SK-N-SH treated with all-trans-retinoic acid at 6 μM for 48 hours (cell line): ENCODE measurements around the gene DENND2A.

Source experiments
- ATAC-seq: fragments of 200-7000 bp; cut with Tn5 transposase; 3 replicates; pipeline ENCODE4 v1.9.1; 2020; ENCODE audit warnings: mild to moderate bottlenecking, moderate library complexity
- ARNTL ChIP-seq: fragments of 450-650 bp; formaldehyde crosslinking; IDR thresholded peaks from 2 replicates; pipeline ENCODE4 v1.5.0; 2020; ENCODE audit warnings: low read depth, mild to moderate bottlenecking, moderate library complexity, borderline replicate concordance
- BACH2 ChIP-seq: fragments of 250-450 bp; sonication (Bioruptor Pico); IDR thresholded peaks from 2 replicates; pipeline ENCODE4 v1.9.0; 2021; ENCODE audit warnings: mild to moderate bottlenecking, borderline replicate concordance
- CREB5 ChIP-seq: fragments of 250-450 bp; sonication (Bioruptor Pico); IDR thresholded peaks from 2 replicates; pipeline ENCODE4 v1.5.1; 2020; ENCODE audit warnings: low read depth, mild to moderate bottlenecking, moderate library complexity
- CSDC2 ChIP-seq: fragments of 250-450 bp; sonication (Bioruptor Pico); IDR thresholded peaks from 2 replicates; pipeline ENCODE4 v1.5.0; 2020; ENCODE audit warnings: mild to moderate bottlenecking, moderate library complexity
- ESRRG ChIP-seq: fragments of 250-450 bp; sonication (Bioruptor Pico); IDR thresholded peaks from 2 replicates; pipeline ENCODE4 v1.6.1; 2021; ENCODE audit warnings: mild to moderate bottlenecking
- GLIS3 ChIP-seq: fragments of 250-450 bp; sonication (Bioruptor Pico); IDR thresholded peaks from 2 replicates; pipeline ENCODE4 v1.5.0; 2020; ENCODE audit warnings: mild to moderate bottlenecking, moderate library complexity
- OSR1 ChIP-seq: fragments of 250-450 bp; sonication (Bioruptor Pico); IDR thresholded peaks from 2 replicates; pipeline ENCODE4 v1.8.0; 2022; ENCODE audit warnings: moderate library complexity, mild to moderate bottlenecking, inconsistent platforms
- PATZ1 ChIP-seq: fragments of 250-450 bp; sonication (Bioruptor Pico); IDR thresholded peaks from 2 replicates; pipeline ENCODE4 v1.8.0; 2020; ENCODE audit warnings: mild to moderate bottlenecking, moderate library complexity, borderline replicate concordance
- POU6F1 ChIP-seq: fragments of 250-450 bp; sonication (Bioruptor Pico); IDR thresholded peaks from 2 replicates; pipeline ENCODE4 v1.8.0; 2021; ENCODE audit warnings: low read depth, mild to moderate bottlenecking, moderate library complexity, borderline replicate concordance
- SNAI2 ChIP-seq: fragments of 250-450 bp; sonication (Bioruptor Pico); IDR thresholded peaks from 2 replicates; pipeline ENCODE4 v1.5.0; 2020; ENCODE audit warnings: mild to moderate bottlenecking, moderate library complexity
- TOX ChIP-seq: fragments of 250-450 bp; sonication (Bioruptor Pico); IDR thresholded peaks from 2 replicates; pipeline ENCODE4 v1.8.0; 2021; ENCODE audit warnings: mild to moderate bottlenecking, moderate library complexity, borderline replicate concordance
- TSHZ2 ChIP-seq: fragments of 250-450 bp; sonication (Bioruptor Pico); IDR thresholded peaks from 2 replicates; pipeline ENCODE4 v1.5.0; 2020; ENCODE audit warnings: mild to moderate bottlenecking, moderate library complexity
- ZC3H10 ChIP-seq: fragments of 250-450 bp; sonication (Bioruptor Pico); IDR thresholded peaks from 2 replicates; pipeline ENCODE4 v1.5.1; 2021; ENCODE audit warnings: mild to moderate bottlenecking, moderate library complexity
- ZFP3 ChIP-seq: fragments of 250-450 bp; sonication (Bioruptor Pico); IDR thresholded peaks from 2 replicates; pipeline ENCODE4 v1.5.0; 2020; ENCODE audit warnings: mild to moderate bottlenecking, moderate library complexity
- ZFP30 ChIP-seq: fragments of 450-650 bp; formaldehyde crosslinking; IDR thresholded peaks from 2 replicates; pipeline ENCODE4 v1.5.0; 2022; ENCODE audit warnings: mild to moderate bottlenecking, moderate library complexity
- ZNF565 ChIP-seq: fragments of 450-650 bp; formaldehyde crosslinking; conservative IDR thresholded peaks from 2 replicates; pipeline ENCODE4 v1.5.0; 2020; ENCODE audit warnings: low read depth, mild to moderate bottlenecking, moderate library complexity
- ZNF70 ChIP-seq: fragments of 450-650 bp; formaldehyde crosslinking; IDR thresholded peaks from 2 replicates; pipeline ENCODE4 v1.5.0; 2020; ENCODE audit warnings: mild to moderate bottlenecking, moderate library complexity
- ZNF8 ChIP-seq: fragments of 450-650 bp; formaldehyde crosslinking; IDR thresholded peaks from 2 replicates; pipeline ENCODE4 v1.5.0; 2020; ENCODE audit warnings: mild to moderate bottlenecking, moderate library complexity

DENND2A gene

GRCh38 chr7:140604760-140605159 is 35.9 kb downstream of the DENND2A start:
- ATAC-seq: no peak; the same call in 1 of the 3 replicates
- TF ChIP-seq ZNF565 (no peak), SNAI2 (CRISPR knock-in tag) (no peak), ZC3H10 (CRISPR knock-in tag) (no peak), ZNF70 (CRISPR knock-in tag) (no peak), OSR1 (no peak), CSDC2 (CRISPR knock-in tag) (no peak), POU6F1 (CRISPR knock-in tag) (no peak), PATZ1 (CRISPR knock-in tag) (no peak), ZFP3 (CRISPR knock-in tag) (no peak), ARNTL (CRISPR knock-in tag) (no peak), ZFP30 (no peak), CREB5 (CRISPR knock-in tag) (no peak), BACH2 (no peak), TOX (CRISPR knock-in tag) (no peak), TSHZ2 (no peak), ZNF8 (CRISPR knock-in tag) (no peak)

- no peak for TF ChIP-seq TSHZ2
- ATAC-seq: no peak
These were observed 36.5 kb downstream of the DENND2A start for GRCh38 chr7:140604076-140604475.

- TF ChIP-seq TOX (CRISPR knock-in tag) (no peak), ESRRG (CRISPR knock-in tag) (no peak), CSDC2 (CRISPR knock-in tag) (no peak), CREB5 (CRISPR knock-in tag) (no peak), ZNF8 (CRISPR knock-in tag) (no peak), ZFP3 (CRISPR knock-in tag) (no peak), GLIS3 (no peak)
- no peak for ATAC-seq
These were observed 38.9 kb downstream of the DENND2A start for GRCh38 chr7:140601566-140602174.
